ENCODE data around the gene NLGN1. TPM values are rescaled to one million over a fixed set of nuclear protein-coding genes. Genes with fewer than 3 reads are reported as not detected.
A peak's percentile ranks its signal among the peaks of the same experiment; 100 is the strongest.
"Not testable (repeated sequence)": the region's sequence is repeated elsewhere in the genome, so short reads cannot be mapped to it uniquely, and the experiment has no call there.

The NLGN1 gene
- total RNA-seq (2014; rRNA removed; shearing (Covaris generic)) = not detected in 2 replicates

DNA sequence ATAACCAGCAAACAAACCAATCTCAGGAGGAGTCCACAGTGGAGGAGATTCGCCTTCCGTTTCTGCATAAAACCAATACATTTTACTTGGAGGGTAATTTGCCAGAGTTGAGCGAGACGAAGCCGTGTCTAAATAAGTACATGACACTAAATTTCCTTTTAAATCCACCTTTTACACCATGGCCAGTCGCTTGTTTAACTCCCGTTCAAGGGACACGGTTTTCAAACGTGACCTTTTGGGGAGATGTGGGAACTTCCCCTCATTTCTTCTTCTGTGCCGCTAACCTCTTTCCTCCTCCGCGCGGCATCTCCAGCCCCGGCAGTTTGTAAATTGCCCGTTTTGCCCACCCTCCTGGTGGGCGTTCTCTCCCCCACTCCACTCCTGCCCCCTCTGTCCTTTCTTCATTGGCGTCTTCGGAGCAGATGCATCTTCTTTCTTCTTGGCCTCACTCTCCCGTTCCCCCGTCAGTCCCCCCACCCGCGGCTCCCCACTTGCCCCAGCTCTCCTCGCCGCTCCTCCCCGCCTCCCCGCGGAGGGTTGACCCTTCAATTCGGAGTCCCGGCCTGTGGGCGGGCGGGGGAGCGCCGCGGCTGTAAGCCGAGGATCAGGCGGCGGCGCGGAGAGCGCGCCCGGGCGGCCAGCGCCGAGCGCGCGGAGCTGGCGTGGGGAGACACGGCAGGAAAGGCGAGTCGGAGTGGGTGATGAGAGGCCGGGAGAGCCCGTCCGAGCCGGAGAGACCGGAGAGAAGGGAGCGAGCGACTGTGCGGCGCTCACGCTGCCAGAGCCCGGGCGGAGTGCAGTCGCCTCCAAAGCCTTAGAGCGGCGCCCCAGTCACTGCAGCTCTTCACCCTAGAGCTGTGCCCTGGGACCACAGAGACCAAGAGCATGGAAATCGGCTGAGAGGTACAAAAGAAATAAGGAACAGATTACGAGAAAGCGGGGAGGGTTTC, at the start of gene NLGN1:
NLGN1 (plus strand) TSS at position 584 of the 950 bp plus-strand sequence.
- no peak for DNase-seq (ENCODE audit: low spot score)

DNA sequence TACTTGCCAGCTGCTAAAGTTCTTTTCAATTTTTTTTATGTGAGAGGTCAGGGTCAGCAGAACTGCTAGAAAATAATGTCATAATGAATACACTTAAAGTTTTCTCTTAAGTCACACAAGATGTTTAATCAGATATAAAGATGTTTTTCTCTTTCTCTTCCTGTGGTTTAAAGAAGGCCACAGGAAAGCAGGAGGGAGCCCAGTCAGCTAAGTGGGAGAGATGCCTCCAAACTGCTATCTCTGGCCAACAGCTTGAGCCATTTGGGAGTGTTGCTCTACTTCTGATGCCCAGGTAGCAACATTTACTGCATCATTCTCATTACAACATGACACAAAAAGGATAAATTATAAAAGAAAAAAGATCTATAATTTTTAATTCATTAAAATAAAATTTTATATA, 45.7 kb upstream of the NLGN1 start:
- no peak for DNase-seq (ENCODE audit: low spot score)

DNA sequence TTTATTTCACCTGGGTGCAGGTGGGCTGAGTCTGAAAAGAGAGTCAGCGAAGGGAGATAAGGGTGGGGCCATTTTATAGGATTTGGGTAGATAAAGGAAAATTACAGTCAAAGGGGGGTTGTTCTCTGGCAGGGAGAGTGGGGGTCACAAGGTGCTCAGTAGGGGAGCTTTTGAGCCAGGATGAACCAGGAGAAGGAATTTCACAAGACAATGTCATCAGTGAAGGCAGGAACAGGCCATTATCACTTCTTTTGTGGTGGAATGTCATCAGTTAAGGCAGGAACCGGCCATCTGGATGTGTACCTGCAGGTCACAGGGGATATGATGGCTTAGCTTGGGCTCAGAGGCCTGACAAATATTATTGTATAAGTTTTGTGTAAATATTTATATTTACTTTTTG, 44.4 kb upstream of the NLGN1 start:
- DNase-seq (ENCODE audit: low spot score) = not testable (repeated sequence)

DNA sequence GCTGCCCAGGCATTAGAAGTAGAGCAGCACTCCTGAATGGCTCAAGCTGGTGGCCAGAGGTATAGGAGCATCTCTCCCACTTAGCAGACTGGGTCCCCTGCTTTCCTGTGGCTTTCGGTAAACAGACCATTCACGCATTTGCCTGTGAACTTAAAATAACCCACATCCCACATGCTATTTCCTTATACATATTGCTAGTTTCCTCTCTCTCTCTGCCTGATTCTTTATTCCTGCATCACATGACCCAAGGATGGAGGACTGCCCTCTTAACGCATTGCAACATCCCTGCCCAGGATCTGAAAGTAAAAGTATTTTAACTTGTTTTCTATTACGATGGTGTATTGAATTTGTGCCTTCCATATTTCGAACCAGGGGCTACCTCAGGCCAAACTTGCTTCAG, 43.4 kb upstream of the NLGN1 start:
- DNase-seq (ENCODE audit: low spot score) = no peak

DNA sequence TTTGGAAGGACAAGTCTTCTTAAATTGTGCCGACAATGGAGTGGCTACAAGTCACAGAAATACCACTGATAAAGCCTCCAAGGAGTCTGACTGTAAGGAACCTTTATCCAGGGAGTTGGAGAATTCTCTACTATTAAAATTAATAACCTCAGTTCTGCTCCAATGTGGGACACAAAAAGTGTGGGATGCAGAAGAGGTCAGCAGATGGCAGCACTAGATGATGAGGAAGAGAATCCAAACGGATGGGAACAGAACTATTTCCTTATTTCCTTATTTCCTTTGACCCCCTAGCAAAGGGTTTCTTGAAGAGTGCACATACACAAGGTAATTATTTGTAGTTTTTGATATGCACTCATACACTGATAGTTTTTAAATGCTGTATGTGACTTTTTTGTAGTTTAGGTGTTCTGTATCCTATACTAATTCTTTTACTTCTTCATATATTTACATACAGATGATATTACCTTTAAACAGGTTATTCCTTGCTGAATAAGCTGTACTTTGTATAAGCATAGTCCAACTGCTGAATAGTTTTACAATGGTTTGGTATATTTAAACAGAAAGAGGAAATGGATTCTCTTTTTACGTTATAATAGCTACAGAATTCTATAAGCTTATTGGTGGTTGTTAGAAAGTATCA, 25.6 kb upstream of the NLGN1 start:
- DNase-seq (ENCODE audit: low spot score) = peak; percentile 49

DNA sequence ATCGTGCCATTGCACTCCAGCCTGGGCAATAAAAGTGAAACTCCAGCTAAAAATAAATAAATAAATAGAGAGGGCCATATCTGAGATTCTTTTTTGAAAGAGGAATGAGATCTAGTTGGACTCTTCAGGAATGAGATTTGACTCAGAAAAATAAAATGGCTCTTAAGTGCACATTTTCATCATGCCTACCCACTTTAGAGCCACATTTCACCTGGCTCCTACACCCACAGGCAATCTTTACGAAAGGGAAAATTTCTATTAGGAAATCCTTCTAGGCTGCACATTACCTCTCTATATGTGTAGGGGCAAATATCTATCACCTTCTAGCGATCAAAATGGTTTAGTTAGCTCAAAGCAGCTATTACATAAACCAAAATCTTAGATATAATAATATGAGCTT, 16.9 kb upstream of the NLGN1 start:
- no peak for DNase-seq (ENCODE audit: low spot score)

DNA sequence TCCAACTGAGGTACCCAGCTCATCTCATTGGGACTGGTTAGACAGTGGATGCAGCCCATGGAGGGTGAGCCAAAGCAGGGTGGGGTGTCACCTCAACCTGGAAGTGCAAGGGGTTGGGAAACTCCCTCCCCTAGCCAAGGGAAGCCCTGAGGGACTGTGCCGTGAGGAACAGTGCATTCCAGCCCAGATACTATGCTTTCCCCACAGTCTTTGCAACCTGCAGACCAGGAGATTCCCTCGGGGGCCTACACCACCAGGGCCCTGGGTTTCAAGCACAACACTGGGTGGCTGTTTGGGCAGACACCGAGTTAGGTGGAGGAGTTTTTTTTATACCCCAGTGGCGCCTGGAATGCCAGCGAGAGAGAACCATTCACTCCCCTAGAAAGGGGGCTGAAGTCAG, 15.6 kb upstream of the NLGN1 start:
- not testable (repeated sequence) for DNase-seq (ENCODE audit: low spot score)

DNA sequence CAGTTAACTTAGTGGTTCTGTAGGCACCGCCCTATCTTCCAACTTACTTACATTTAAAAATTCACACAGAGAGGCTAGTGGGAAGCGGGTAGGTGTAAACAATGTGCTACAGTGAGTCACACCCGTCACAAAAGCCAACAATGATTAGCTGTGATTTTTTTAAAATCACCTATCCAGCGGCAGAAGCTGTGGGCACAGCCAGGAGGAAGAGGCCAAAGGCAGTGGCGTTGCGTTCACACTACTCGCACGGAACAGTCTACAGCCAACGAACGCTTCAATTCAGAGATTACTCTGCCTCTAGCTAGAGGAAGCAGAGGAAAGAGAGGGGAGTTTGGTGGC, 2.5 kb upstream of the NLGN1 start:
- DNase-seq (ENCODE audit: low spot score) = no peak

DNA sequence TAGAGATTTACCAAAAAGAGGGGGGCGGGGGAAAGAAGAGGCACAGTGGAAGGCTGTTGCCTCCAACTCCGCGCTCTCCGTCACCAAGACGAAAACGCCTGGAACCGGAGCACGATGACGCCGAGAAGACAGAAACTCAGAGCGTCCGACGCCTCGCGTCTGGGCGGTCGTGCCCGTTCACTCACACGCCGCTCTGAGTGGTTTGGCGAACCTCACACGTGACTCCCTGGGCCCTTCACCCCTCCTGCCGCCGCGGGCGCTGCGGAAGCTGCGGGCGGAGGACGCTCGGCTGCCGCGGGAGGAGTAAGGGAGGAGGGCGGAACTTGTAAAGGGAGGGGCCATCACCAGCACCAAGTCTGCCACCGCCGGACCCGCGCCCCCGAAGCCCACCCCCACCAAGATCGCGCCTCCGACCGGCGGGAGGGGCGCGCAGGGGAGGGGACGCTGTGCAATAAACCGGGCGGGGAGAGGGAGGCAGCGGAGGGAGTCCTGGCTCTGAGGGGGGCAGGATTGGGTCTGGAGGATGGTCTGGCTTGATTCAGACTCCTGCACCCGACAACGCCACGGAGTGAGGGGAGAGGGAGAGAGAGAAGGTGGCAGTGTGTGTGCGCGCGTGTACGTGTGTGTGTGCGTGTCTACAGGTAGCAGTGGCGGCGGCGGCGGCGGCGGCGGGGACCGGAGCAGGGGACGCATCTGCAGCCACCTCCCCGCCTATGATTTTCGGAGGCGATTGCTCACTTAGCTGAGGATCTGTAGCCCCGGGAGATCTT, 1.9 kb upstream of the NLGN1 start:
- DNase-seq (ENCODE audit: low spot score) = no peak

DNA sequence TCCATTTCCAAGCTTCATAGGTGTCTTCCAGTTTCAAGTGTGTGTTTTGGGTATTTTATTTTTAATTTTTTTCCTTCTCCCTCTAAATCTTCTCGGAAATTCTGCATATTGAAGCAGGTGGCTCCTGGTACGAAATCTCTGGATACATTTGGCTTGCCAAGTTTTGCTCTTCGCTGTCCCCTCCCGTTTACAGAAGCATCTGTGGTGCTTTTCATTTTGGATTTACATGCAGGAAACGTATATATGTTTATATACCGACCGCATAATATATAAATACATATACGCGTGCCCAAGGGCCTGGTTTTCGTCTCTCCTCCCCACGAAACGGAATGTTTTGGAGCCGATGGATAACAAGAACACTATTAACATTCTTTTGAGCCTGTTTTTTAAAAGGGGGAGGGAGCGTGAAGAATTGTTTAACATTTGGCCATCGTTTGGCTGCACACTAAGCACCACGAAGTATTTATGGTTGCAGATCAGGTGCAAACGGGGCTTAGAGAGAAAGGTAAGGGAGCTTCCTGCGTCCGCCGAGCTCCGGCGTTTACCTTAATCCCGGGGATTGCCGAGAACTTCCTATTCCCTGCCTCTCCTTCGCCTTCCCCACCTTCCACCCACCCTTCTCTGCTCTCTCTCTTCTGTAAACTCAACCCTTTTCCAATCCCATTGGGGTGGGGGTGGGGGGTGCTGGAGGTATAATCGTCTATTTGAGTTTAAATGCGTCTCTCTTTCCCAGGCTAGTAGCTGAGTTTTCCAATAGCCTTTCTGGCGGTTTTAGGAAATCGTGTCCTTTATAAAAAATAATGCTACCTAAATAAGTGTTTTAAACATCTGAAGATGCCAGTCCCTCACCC, 1.1 kb upstream of the NLGN1 start:
- DNase-seq (ENCODE audit: low spot score) = no peak

DNA sequence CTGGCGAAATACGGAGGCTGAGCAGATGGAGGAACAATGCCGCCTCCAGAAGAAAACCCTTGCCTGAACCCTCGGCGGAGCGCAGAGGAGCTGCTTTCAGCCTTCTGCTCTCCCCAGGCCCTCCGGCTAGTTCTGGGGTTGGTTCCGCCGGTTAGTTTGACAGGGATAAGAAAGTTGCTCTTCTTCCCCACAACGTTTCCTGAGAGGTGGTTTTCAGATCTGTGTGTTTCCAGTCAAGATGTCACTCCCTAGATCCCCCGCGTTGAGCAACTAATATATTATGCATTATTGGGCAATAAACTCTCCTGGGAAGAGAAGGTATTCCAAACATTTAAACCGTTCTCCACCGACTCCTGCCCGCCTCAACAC, 551 bp downstream of the NLGN1 start:
- no peak for DNase-seq (ENCODE audit: low spot score)

DNA sequence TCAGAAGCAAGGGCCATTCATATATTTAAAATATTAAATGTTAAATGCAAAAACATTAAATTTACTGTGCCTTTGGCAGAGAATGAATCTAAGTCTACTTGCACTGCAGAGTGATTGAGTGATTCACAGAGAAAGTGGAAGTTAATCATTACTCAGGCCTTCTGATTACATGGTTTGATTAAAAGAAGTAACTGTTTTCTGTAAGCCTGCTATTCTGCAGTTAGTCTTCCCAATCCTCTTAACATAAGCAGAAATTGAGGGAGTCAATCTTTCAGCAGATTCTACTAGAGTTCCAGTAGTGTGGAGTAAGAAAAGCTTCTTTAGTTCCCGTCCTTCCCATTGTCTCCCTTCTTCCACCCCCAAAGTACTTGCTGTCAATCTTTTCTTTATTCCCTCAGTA, 1.5 kb downstream of the NLGN1 start:
- DNase-seq (ENCODE audit: low spot score) = no peak

DNA sequence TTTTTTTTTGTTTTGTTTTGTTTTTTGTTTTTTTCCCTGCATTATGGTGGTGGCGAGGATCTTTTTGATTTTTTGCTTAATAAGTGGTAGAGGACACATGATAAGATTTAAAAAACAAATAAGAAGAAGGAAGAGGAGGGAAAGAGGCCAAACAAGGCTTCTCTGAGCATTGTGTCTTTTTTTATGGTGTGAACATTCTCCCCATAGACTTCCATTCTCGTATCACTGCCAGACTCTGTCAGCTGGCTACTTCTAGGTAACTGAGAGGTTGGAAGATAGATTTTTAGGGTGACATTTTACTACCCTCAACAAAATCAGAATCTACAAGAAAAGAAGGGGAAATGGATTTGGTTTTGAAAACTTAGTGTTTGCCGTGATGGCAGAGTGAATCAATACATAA, 3.8 kb downstream of the NLGN1 start:
- DNase-seq (ENCODE audit: low spot score) = no peak

DNA sequence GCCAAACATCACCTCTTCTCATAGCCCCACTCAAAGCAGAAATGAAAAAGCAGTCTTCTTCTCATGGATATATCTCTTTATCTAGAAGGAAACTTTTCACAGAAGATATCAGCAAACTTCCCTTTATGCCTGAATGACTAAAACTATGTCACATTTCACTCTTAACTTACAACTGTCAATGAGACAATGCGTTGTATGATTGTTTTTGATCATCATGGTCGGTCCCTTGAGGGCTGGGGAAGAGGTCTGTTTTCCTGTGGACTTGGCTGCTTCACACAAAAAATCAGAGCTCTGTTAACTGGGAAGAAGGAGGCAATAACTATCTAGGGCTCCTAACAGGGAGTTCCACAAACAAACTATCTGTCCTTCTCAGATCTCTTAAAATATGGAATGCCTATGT, 5.1 kb downstream of the NLGN1 start:
- no peak for DNase-seq (ENCODE audit: low spot score)

DNA sequence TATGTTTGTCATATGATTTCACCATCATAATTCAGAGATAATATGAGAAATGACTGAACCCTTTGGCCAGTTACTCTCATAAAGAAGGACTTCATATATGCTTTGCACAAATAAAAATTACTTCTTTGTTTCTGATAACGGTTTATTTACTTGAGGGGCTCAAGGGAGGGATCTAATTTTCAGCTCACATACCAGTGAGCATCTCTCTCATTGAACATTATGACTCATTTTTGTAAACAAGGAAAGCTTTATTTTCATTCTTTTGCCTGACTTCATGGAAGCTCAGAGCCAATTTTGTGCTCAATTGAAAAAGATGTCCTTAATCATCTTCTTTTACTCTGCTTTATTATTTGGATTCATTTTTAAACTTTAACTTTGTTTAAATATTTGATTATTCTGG, 5.8 kb downstream of the NLGN1 start:
- DNase-seq (ENCODE audit: low spot score) = no peak

DNA sequence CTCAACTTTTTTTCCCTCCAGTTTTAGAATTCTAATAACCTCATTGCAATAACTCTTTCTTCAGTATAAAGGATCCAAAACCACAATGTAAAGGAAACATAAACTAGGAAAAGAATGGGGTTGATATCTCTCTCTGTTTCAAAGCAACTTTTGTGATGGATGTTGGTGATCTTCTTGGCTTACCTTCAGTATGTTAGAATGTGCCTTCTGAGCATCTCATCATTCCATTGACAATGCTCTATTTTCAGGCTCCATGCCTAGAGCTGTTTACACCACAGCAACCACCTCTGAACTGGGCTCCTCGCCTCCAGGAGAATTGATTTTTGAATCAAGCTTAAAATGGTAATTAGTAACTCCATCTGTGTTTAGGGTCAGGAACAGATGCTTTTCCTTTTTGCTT, 6.6 kb downstream of the NLGN1 start:
- DNase-seq (ENCODE audit: low spot score) = no peak

DNA sequence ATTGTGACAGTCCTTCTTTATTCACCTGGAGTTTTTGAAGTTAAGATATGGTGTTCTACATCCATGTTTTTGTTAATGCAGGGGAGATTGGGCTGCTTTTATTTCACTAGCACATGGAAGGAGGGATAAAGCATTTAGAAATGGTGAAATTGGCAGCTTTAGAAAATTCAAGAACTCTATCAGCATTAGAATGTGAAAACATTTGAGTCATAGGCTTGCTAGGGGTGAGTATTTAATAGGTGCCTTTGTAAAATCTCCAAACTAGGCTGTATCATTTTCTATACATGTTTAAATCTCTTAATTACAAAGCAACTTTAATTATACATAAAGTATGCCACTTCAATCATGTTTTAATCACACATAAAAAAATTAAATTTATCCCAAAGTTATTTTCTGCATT, 12.9 kb downstream of the NLGN1 start:
- no peak for DNase-seq (ENCODE audit: low spot score)

DNA sequence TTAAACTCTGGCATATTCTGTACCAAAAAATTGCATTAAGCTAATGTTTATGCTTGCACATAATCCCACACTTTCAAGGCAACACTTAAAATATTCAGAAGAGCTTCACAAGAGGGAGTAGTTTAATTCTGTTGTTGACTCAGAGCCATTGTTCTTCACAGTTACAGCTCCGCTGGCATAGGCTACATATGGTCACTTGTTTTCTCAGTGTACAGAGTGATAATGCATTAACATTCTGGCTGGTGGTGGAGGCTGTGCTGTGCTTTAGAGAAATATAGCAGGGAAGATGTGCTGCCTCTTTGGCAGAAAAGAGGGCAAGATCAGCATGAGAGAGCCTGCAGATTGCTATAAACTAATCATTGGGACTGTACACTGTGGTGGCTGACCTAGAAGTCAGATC, 13.3 kb downstream of the NLGN1 start:
- no peak for DNase-seq (ENCODE audit: low spot score)

DNA sequence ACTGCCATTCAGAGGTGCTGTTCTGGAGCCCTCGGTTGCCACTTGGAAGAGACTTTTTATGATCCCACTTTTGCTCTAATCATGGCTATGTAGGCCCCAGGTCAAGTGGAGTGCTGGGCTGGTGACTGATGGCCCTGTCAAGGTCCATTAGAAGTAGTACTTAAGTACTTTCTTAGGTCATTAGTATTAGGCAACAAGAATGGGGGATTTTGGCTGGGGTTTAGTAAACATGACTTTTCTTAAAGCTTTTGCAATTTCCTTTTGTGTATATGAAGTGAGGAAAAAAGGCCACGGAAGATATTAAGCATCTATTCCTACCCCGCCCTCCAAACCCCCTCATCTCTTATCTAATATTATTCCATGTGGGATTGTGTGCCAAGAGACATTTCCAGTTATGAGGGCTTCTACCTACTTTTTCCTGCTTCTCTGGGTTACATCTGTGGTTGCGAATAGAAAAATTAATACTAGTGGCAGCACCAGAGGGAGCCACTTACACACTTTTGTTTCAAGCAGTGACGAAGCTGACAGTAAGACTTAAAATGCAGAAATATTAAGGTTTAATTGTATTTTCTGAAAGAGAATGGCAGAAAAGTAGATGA, 13.9 kb downstream of the NLGN1 start:
- peak; percentile 53 for DNase-seq (ENCODE audit: low spot score)

DNA sequence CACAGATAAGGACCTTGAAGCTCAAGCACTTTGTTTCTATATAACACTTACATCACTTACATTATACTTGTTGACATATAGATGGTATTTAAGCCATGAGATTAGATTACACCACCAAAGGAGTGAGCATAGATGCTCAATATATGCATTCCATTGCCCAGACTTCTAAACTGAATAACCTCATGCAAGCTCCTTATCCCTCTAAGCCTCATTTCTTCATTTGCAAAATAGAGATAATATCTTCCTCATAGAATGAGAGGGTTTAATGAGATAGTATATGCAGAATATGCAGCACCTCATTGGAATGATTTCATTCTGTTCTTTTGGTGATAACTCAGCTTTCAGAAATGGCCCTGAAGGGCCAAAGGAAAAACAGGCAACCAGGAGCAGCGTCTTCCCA, 18.5 kb downstream of the NLGN1 start:
- no peak for DNase-seq (ENCODE audit: low spot score)

DNA sequence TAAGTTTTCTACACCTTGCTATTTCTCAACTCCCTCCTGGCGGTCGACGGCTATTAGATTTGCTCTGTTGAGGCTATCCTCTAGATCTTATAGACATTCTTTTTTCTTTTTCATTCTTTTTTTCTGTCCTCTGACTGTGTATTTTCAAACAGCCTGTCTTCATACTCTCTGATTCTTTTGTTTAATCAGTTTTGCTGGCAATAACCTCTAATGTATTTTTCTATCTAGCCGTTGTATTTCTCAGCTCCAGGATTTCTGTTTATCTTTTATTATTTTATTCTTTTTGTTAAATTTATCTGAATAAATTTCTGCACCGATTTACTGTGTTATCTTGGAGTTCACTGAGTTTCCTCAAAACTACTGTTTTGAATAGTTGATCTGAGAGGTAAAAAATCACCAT, 31.5 kb downstream of the NLGN1 start:
- DNase-seq (ENCODE audit: low spot score) = no peak

Data from HT-29 (cell line).